Measurements from ENCODE around the gene PRICKLE2. TPM values are rescaled to one million over a fixed set of nuclear protein-coding genes. Genes with fewer than 3 reads are reported as not detected.

The PRICKLE2 gene
- total and polyA plus RNA-seq, 2 donors (not counting 3 experiments of a cell fraction or from before 2014, with no cell fraction given) = 3.0 to 7.1 TPM

GRCh38 chr3:64102147-64102546 is 123.1 kb downstream of the PRICKLE2 start:
- no peaks in the 10 kb centered on the region for H3K9me1 ChIP-seq (replicated peaks; ENCODE audit: control insufficient read depth, extremely low read depth, insufficient read depth, low read length)
- no peak overlapping the region for H2AFZ ChIP-seq (ENCODE audit: low read depth, low read length)
- dilution Hi-C loops (cut with MboI; ENCODE audit: extremely low pct_ligation_motif_present, low sequenced_read_pairs) = no loop called here
- no peak overlapping the region for H3K4me2 ChIP-seq (ENCODE audit: insufficient read depth, low read length)
- ChIA-PET CTCF (no interaction called here), POLR2A (no interaction called here)
- H3K4me1 ChIP-seq (ENCODE audit: control insufficient read depth, extremely low read depth, insufficient read depth, low read length) = no peaks in the 10 kb centered on the region
- H3K9ac ChIP-seq (replicated peaks; ENCODE audit: extremely low read depth, insufficient read depth, low read length) = no peak overlapping the region
- no peak overlapping the region for H3K4me3 ChIP-seq (replicated peaks in 1 of 3; ENCODE audit: insufficient read depth in 1 of 3, low read depth in 1 of 3, low read length in 3 of 3)
- no peaks in the 10 kb centered on the region for H4K20me1 ChIP-seq (replicated peaks; ENCODE audit: control insufficient read depth, extremely low read depth, insufficient read depth, low read length)
- no peak overlapping the region for H3K27ac ChIP-seq (ENCODE audit: insufficient read depth, low read depth, low read length)
- intact Hi-C loops (cut with micrococcal nuclease) = no loop called here
- FAIRE-seq = no peak
- BruUV-seq (replicated peaks) = no TSS peak
- H3K27me3 ChIP-seq (ENCODE audit: control insufficient read depth in 2 of 2, insufficient read depth in 2 of 2, low read length in 2 of 2) = no peaks in the 10 kb centered on the region
- DNase-seq (ENCODE audit: low read depth, low spot score) = no peak
- H3K9me3 ChIP-seq (replicated peaks; ENCODE audit: control insufficient read depth, insufficient read depth, low read length) = no peaks in the 10 kb centered on the region
- H3K36me3 ChIP-seq (ENCODE audit: control insufficient read depth in 2 of 2, extremely low read depth in 1 of 2, insufficient read depth in 2 of 2, low read length in 2 of 2) = peaks cover 0 to 4% of the 10 kb centered on the region in 2 experiments
- H3K79me2 ChIP-seq (ENCODE audit: control insufficient read depth, insufficient read depth, low read length) = no peaks in the 10 kb centered on the region
- TF ChIP-seq MAX (IDR thresholded peaks at IDR 0.05; ENCODE audit: insufficient read depth, insufficient read length) = no peak
- TF ChIP-seq EZH2 (IDR thresholded peaks at IDR 0.05; ENCODE audit: borderline replicate concordance, low read depth, low read length, severe bottlenecking) = no peak
- no peak for TF ChIP-seq CTCF (IDR thresholded peaks at IDR 0.05; ENCODE audit: extremely low read depth in 1 of 2, insufficient read depth in 1 of 2, low read depth in 1 of 2, low read length in 2 of 2)
- no peak for TF ChIP-seq FOS (IDR thresholded peaks at IDR 0.05; ENCODE audit: borderline replicate concordance, insufficient read depth, low read length)
- no peak for TF ChIP-seq POLR2A (IDR thresholded peaks at IDR 0.05; ENCODE audit: low read depth, low read length)

GRCh38 chr3:64099316-64099715 is 126.0 kb downstream of the PRICKLE2 start:
- Histone ChIP-seq H3K27ac (ENCODE audit: insufficient read depth, low read depth, low read length) (no peak overlapping the region), H3K4me3 (replicated peaks in 1 of 3; ENCODE audit: insufficient read depth in 1 of 3, low read depth in 1 of 3, low read length in 3 of 3) (no peak overlapping the region), H4K20me1 (replicated peaks; ENCODE audit: control insufficient read depth, extremely low read depth, insufficient read depth, low read length) (no peaks in the 10 kb centered on the region), H3K9ac (replicated peaks; ENCODE audit: extremely low read depth, insufficient read depth, low read length) (no peak overlapping the region), H3K36me3 (ENCODE audit: control insufficient read depth in 2 of 2, extremely low read depth in 1 of 2, insufficient read depth in 2 of 2, low read length in 2 of 2) (peaks cover 0 to 4% of the 10 kb centered on the region in 2 experiments), H3K4me1 (ENCODE audit: control insufficient read depth, extremely low read depth, insufficient read depth, low read length) (peaks cover 19% of the 10 kb centered on the region), H3K27me3 (ENCODE audit: control insufficient read depth in 2 of 2, insufficient read depth in 2 of 2, low read length in 2 of 2) (no peaks in the 10 kb centered on the region), H3K9me3 (replicated peaks; ENCODE audit: control insufficient read depth, insufficient read depth, low read length) (no peaks in the 10 kb centered on the region), H2AFZ (ENCODE audit: low read depth, low read length) (no peak overlapping the region), H3K79me2 (ENCODE audit: control insufficient read depth, insufficient read depth, low read length) (no peaks in the 10 kb centered on the region), H3K9me1 (replicated peaks; ENCODE audit: control insufficient read depth, extremely low read depth, insufficient read depth, low read length) (no peaks in the 10 kb centered on the region), H3K4me2 (ENCODE audit: insufficient read depth, low read length) (no peak overlapping the region)
- BruUV-seq (replicated peaks) = no TSS peak
- ChIA-PET POLR2A (no interaction called here), CTCF (no interaction called here)
- DNase-seq (ENCODE audit: low read depth, low spot score) (no peak), FAIRE-seq (no peak)
- no peak for TF ChIP-seq MAX (IDR thresholded peaks at IDR 0.05; ENCODE audit: insufficient read depth, insufficient read length)
- dilution Hi-C loops (cut with MboI; ENCODE audit: extremely low pct_ligation_motif_present, low sequenced_read_pairs) (no loop called here), intact Hi-C loops (cut with micrococcal nuclease) (no loop called here)
